NCI-H2029 treated with DMSO at 0.1 percent for 48 hours (cell line): ENCODE data around the gene AMER1.
"Not testable (repeated sequence)": the region's sequence is repeated elsewhere in the genome, so short reads cannot be mapped to it uniquely, and the experiment has no call there.

ENCODE experiments used
- DNase-seq: peaks from one replicate; lab custom pipeline; 2025; lab: John Stamatoyannopoulos, UW

AMER1 gene

DNA sequence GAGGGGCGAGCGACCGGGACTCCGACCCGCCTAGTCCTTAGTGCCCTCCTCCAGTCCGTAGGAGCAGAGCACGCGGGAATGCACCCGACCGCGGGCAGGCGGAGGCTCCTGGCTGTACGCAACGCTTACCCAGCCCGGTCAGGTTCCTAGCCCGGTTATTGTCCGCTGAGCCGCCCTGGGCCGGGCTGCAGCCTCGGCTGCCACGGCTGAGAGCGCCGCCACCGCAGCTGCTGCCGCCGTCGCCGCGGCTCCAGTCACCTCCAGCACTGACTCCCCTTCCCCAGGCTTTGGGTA lies at the start of gene AMER1:
TSS of gene AMER1 (minus strand) at position 268 of the 294 bp plus-strand sequence. CDS start 12,422 bp downstream, outside the sequence.
- no peak for DNase-seq

DNA sequence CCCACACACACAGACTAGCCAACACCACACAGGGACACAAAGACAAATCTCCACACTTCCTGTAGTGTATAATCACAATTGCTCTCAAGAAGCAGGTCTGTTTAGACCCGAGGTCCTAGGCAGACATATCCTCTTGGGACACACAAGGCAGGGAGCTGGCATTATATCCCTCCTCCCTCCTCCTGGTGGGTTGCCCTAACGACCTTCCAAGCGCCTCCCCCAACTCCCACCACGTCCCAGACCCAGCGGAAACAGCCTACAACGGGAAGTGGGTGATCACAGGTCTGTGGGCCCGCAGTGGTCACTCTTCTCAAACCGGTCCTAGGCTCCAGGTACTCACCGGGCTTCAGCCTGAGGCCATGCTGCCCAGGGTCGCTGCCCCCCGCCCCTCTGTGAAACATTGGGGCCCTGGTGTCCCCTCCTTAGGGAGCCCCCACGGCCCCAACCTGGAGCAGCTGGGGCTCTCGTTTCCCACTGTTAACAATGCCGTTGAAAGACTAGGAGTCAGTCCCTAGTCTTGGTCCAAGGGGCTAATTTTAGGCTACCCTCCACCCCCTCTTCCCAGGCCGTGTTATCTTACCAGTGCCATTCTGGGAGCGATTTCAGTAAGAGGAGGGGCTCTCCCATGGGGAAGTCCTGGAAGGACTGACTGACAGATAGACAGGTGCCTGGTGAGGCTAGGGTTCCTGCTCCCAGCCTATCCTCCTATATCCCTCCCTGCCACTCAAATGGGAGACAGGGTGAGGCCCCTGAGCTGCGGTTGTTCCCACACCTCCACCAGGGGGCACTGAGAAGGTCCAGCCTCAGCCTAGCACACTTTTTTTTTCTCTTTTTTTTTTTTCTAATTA lies 24.8 kb upstream of the AMER1 start, which contains the start of gene ASB12:
TSS of gene ASB12 (minus strand) at position 485 of the 848 bp plus-strand sequence. CDS start 4,957 bp downstream, outside the sequence.
- no peak for DNase-seq

DNA sequence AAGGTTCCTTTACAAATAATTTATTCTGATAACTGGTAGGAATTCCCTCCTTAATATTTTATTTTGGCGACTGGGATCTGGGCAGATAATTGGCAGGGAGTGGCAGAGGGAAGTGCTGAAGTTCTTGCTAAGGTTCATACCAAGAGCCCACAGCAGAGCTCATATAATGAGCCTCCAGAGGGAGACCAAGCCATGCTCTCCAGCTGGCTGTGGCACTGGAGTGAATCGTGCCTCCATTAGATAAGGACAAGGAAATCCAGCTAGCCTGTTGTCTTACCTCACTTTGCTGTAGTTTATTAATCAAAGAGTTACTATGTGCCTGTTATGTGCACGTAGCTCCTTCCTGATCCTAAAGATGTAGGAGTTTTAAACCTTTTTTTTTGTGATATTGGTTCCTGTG lies 23.6 kb upstream of the AMER1 start:
- DNase-seq = no peak

DNA sequence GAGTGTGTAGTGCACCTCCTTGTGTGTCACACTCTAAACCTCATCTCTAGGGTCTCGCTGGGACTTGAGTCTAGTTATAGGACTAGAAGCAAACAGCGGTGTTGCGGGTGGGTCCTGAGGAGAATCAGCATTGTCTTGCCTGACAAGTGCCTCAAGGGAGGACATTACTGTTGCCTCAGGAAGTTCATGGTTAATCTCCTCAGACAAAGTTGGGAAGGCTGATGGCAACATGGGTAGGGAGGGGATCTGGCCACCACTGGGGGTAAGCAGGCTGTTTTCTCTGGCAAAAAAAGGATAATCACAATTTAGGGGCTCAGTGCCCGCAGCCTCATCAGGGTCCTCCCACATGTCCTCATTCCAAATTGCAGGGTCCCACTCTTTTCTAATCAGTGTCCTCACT lies 12.5 kb upstream of the AMER1 start:
- no peak for DNase-seq

DNA sequence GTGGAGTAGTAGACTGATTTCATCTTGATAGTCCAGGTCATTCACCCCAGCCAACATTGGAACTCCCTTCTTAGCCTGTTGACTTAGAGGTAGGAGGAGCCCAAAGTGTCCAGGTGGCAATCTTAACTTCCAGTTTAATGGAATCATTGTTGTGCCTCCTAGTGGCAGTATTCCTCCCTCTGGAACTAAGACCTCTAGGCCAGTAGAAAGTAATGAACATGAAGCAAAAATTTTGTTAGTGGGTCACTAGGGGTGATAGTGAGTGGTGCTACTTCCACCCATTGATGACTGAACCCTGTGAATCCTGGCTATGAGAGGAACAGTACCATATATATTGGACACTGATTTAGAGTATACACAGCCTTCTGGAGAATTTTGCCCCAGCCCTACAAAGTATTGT lies 8.5 kb upstream of the AMER1 start:
- DNase-seq = not testable (repeated sequence)

DNA sequence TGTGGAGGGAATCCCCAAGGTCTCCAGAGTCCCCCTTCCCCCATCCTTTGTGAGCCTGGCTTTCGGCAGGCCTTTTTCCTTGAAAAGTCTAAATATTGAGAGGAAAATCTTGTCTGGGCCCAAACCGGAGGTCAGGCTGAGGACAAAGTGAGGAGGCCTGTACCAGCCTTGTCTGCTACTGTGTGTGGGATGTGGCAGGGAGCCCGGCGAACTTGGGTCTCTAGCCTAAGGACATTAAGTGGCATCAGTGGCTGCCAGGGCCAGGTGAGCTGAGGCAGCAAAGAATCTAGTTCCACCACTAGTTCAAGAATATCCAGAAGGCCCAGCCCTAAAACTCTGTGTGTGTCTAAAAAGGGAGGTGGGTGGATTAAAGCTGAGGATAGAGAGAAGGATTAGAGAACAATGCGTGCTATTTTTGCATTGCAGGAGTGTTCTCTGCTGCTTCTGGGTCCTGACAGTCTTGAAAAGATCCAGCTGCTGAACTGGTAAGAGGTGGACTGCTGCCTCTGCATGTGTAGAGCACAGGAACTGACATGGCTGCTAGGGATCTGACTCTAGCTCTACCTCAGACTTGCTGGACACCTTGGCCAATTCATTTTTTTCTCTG lies 1.2 kb upstream of the AMER1 start:
- no peak for DNase-seq

DNA sequence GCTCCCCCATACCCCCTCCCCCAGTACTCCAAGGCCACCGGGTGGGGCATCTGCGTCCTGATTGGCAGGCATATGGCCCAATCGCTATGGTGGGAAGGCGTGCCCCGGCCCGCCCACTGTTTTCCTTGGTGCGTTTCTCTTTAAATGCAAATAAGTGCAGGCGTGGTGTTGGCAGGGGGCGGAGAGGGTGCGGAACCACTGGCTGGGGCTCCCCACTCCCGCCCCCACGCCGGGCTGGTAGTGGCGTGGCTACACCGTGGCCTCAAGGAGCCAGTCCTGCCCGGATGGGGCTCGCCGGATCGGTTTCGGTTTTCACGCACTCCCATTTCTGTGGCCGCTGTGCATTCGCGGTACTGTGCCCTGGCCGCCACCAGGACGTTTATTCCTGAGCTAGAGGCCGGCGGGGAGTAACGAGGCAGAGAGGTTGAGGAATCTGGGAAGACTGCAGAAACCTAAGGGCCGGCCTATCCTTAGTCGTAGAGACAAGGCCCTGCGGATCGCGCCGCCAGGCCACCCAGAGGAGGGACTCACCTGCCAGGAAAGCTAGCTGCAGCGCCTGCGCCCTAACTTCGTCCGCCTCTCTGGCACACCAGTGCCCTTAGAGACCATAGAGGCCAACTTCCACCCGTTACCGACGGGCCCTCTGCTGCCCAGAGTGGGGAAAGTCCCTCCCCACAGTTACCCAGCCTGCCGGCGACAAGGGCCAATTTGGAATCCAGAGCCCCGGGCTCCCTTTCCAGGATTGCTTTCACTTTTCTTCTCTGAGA lies 410 bp upstream of the AMER1 start:
- peak; percentile 53 for DNase-seq

DNA sequence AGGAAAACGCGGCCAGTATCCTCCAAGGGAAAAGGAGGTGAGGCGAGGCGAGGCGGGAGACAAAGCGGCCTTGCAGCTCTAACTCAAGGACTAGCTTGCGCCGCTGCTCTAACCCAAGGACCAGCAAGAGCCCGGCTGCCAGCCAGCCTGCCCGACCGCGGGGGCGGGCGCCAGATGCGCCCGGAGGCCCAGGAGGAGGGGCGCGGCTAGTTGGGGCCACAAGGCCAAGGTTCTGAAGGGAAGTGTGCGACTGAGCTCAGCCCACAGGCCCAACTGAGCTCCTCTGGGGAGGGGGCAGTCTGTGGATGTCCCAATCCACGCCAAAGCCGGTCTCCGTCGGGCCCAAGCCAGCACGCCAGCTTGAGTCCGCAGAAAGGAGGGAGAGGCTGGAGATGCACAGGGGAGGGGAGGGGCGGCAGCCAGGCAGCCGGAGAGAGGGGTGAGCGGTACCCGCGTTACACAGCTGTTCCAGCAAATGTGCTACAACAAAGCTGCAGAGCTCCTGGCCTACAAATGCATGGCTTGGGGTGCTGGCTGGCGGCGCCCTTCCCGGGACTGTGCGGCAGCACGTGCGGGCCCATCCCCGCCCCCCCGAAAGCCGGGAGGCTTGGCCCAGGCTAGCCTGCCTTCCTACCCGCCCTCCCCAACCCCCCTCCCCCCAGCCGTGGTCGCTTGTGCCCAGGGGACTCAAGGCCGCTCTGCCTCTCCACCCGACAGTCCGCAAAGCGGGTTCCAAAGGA lies 637 bp downstream of the AMER1 start:
- DNase-seq = no peak

DNA sequence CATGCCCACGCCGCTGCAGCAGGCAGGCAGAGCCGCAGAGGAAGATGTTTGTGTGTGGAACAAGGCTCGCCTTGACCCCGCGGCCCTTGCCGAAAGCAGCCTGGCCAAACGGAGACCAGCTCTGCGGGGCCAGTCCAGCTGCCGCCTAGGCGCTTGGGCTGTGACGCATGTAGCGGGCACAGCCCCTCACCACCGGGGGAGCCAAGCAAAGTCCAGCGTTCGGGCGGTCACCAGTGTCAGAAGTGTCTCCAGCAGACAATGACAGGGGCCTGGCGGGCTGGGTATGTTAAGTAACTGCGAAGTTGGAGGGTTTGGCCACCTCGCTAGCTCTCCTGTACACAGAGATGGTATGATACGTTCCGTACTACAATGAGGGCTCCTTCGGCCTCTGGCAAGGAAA lies 1.3 kb downstream of the AMER1 start:
- no peak for DNase-seq

DNA sequence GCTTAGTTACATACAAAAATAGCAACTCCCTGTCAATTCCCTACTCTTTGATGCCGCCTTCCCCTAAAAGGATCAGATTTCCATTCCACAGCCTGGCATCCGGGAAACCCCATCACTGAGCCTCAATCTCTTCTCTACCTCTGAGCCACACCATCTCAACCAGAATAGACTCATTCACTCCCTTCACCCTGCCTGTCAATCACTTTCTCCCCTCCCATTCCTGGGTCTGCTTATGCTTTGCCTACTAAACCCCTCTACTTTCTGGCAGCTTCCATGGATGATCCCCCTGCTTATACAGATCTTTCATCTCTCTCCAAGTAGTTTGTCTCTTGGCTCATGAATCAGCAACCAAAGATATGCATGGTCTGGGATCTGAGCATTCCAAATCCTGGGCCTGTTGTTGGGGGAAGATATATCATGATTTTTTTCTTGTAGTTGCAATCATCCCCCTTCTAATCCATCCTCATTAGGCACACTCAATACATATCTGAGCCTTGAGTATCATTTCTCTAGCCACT lies 2.6 kb downstream of the AMER1 start:
- DNase-seq = no peak

DNA sequence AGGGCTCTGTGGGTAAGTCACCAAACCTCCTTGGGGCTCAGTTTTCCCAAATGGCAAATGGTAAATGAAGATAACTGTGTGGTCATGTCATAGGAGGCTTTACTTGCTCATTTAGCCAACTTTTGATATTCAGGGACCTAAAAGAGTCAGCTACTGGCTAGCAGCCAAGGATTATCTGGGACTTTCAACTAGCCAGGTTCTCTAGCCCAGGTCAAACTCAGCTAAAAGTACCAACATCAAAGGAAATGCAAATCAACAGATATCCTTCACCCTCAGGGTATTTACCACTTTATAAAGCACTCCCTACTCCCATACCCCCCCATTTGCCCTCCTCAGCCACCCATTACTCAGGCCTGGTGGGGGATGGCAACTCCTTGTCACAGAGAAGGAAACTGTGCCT lies 7.5 kb downstream of the AMER1 start:
- no peak for DNase-seq

DNA sequence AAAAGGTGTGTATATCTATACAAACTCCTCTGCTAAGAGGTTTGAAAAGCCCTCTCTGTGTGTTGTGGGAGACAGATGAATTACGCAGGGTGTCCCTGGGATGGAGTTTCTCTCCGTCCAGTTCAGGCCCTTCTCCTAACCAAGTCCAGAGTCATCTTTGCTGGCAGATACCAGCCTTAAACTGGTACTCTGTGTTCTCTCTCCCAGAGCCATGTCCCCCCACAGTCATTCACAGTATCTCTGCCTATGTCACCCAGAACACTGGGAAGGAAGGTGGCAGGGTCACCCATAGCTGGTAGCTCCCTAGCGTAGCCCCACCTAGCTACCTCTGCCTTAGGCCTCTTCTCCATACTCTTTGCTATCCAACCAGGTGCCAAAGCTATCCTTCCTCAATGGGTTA lies 8.9 kb downstream of the AMER1 start:
- DNase-seq = no peak

DNA sequence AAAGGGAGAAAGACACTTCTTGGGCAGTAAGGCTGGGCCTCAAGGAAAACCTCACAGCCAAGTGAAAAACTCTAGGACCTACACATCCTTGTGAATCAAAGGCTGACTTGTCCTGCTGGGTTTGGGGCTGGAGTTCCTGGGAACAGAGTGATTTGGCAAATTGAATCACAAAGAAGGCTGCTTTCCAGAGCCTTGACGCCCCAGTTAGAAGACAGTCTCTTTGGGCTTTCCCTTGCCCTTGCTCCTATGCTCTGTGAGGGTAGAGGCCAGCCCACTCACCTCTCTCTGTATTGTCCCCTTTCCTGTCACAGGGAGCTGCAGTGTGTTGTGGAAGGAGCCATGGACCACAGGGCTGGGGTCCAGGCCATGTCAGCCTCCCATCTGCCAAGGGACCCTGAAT lies 9.6 kb downstream of the AMER1 start:
- no peak for DNase-seq

DNA sequence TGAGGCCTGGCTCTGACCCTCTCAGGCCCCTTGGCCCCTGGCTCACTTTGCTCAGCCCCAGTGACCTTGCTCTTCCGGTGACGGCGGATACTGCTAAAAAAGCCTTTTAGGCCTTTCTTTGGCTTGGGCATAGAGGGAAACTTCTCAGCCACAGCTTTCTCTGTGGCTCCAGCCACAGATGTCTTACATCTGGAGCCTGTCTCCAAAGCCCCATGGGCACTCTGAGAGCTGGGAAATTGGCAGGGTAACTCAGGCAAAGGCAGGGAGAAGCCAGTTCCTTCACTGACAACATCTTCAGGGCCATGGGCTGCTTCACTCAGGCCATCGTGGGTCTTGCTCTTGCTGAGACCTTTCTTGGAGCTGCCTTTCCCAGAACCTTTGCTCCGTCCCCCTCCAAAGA lies 12.8 kb downstream of the AMER1 start:
- DNase-seq = no peak

DNA sequence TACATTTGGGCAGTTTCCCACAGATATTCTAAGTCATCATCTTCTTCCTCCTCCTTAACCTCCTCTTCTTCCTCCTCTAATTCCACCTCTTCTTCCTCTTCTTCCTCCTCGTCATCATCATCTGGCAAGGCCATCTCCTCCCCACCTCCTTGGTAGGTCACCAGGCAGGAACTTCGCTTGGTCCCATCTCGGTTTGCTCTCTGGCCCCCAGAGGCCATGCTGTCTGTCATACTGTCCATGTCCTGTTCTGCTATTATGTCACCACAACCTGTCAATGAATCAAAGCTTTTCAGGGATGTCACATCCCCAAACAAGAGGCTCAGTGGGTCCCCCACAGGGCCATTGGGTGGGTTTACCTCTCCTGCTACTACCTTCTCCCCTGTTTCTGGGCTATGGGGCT lies 13.5 kb downstream of the AMER1 start:
- DNase-seq = no peak

DNA sequence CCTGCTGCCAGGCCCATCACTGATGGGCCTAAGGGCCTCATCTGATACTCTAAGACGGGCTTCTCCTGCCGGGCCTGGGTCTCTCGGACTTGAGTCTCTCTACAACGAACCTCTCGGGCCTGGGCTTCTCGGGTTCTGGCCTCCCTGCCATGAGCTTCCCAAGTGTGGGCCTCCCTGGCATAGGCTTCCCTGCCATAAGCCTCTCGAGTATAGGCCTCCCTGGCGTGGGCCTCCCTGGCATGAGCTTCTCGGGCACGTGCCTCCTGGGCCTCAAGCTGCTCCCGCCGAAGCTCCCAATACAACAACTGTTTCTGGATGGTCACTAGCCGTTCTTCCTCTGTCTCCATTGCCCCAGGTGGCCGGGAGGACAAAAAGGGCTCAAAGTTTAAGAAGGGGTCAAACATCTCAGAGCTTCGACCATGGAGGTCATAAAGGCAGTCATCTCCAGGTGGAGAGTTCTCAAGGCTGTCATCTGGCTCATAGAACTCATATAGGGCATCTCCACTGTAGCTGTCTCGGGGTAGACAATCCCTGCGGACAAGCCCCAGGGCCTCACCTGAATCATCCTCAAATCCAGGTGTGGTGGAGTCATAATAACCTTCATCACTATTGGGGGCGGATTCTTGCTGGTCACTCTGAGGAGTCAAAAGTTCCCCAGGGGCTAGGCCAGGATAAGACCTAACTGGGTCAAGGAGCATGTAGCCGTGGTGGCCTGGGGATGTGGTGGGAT lies 14.1 kb downstream of the AMER1 start:
- DNase-seq = no peak

DNA sequence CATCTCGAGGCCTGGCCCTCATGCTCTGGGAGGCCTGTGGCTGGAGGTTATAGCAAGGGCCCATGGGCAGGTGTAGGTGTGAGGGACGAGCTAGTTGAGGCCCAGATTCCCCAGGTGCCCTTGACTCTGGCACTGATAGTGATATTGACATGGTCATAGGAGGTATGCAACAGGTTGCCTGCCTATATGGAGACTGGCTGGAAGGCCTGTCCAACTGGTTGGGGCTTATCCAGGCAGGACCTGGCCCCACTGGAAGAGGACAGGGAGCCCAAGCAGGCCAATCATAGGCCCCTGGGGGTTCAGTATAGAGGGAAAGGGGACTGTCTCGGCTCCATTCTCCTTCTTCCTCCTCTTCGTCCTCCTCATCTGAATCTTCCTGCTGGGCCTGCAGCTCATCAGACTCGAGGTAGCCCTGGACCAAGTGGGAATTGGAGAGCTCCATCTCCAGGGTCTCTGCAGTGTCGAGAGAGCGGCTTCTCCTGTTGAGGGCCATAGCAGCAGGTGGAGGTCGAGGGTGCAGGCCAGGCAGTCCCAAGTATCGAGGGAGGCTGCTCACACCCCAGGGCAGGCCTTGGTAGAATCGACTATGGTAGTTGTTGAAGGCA lies 15.3 kb downstream of the AMER1 start:
- DNase-seq = no peak

DNA sequence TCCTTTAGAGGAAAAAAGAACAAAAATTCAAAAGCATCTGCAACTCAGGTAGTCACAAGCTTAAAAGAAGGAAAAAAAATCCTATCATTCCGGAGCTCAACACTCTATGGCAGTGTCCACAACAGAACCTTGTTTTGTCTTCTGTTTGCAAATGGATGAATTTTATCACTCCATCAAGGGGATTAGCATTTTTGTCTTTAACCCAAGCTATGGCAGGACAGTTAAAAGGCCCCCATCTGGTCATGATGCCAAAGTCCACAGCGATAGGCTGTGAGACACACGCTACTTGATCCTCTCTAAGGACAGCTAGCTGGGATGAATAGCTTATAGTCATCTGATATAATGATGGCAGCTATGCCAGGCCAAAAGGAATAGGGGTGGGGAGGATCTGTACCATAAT lies 16.6 kb downstream of the AMER1 start:
- no peak for DNase-seq

DNA sequence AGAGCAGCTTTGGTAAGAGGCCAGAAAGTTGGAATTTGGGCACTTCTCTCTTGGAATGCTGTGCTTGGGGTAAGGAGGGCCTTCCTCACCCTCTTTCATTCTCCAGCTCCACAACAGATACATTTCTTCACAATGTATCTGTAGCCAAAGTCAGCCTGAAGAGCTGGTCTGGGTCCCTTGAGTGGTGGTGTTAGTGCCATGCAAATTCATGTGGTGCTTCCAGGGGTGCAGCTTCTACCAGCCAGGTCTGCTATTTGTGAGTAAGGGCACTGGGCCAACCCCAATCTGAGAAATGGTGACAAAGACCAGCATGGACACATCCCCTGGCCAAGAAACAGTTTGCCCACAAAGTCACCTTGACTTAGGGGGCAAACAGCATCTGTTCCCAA lies 17.8 kb downstream of the AMER1 start:
- no peak for DNase-seq

DNA sequence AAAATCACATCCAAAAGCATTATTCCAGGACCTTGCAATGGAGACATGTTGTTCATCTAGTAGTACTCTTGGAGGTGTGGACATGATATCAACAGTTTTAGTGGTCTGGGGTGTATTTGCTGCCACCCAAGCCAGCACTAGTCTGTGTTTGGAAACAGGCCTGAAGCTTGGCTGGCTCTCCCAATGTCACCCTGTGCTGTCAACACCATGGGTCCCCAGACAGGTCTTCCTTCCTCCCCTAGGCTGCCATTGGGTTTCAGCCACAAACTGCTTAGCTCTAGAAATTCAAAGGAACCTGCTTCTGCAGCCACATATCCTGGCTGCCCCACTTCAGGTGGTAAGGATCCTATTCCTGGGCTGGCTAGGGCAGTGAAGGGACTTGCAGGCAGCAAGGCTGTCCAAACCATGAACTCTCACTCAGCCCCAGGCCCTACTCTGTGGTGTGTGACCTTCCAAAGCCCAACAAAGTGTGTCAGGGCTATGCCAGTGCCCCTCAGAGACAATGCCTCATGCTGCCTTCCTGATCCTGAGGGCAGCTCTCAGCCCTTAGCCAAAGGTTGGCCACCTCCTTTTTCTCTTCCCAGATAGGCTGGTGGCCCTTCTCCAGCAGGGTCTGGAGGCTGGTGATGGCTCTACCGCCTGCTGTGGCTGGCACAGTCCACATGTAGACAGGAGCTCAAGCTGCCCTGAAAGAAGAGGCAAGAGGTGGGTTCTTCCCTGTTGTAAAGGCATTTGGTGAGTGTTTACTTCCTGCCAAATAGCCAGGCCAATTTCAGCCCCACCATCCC lies 18.3 kb downstream of the AMER1 start:
- DNase-seq = no peak
